ENCODE results near the gene NMT2.

Gene NMT2

DNA sequence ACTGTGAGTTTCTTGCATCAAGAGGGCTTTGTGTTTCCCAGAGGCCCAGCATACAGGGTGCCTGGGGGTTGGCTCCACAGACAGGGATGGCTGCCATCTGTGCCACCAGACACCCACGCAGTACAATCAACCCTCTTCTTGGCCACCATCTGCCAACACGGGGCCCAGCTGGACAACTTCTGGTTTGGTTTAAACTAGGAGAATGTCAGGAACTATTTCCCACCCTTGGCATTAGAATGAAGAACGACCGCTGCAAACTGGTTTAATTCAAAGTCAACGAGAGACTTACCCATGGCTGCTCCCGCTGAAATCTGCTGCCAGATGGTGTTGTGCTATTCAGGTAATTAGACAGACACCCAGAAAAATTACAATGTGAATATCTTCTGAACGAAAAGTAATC, 27.8 kb downstream of the NMT2 start:
- no peaks in the 10 kb centered on the region for H3K27me3 ChIP-seq (ENCODE audit: control insufficient read depth in 1 of 2, insufficient read depth in 2 of 2, low read length in 2 of 2)
- H3K9ac ChIP-seq (ENCODE audit: low read length in 2 of 2) = no peak overlapping the region
- H3K27ac ChIP-seq (ENCODE audit: low read length) = no peak overlapping the region
- H3K4me3 ChIP-seq (ENCODE audit: low read length in 2 of 2) = no peak overlapping the region
- H3K9me3 ChIP-seq (ENCODE audit: control insufficient read depth in 2 of 2, low read length in 2 of 2) = no peaks in the 10 kb centered on the region
- no peaks in the 10 kb centered on the region for H3K4me1 ChIP-seq (ENCODE audit: control insufficient read depth, insufficient read depth, low read length)
- peaks cover 0 to 7% of the 10 kb centered on the region in 2 donors for H3K36me3 ChIP-seq (ENCODE audit: control insufficient read depth in 2 of 2, insufficient read depth in 2 of 2, low read length in 2 of 2)

DNA sequence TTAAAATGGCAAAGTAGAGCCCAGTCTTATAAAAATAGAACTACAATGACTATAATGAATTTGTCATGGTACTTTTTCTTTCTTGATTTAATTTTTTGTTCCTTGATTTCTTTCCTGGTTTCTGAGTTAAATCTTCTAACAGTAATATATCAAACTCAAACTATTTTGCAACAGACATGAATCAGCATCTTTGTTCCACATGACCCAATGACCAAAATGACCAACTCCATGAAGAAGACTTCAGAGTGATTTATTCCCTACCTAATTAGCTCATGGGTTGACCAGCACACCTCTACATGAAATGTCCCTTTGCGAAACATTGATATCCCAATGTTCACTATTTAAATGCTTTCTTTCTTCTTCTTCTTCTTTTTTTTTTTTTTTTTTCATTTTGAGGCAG, 30.9 kb downstream of the NMT2 start:
- Histone ChIP-seq H3K9ac (ENCODE audit: low read length in 2 of 2) (no peak overlapping the region), H3K4me3 (ENCODE audit: low read length in 2 of 2) (no peak overlapping the region), H3K27ac (ENCODE audit: low read length) (no peak overlapping the region), H3K36me3 (ENCODE audit: control insufficient read depth in 2 of 2, insufficient read depth in 2 of 2, low read length in 2 of 2) (peaks cover 8 to 28% of the 10 kb centered on the region in 2 donors), H3K4me1 (ENCODE audit: control insufficient read depth, insufficient read depth, low read length) (no peaks in the 10 kb centered on the region), H3K9me3 (ENCODE audit: control insufficient read depth in 2 of 2, low read length in 2 of 2) (no peaks in the 10 kb centered on the region), H3K27me3 (ENCODE audit: control insufficient read depth in 1 of 2, insufficient read depth in 2 of 2, low read length in 2 of 2) (no peaks in the 10 kb centered on the region)

DNA sequence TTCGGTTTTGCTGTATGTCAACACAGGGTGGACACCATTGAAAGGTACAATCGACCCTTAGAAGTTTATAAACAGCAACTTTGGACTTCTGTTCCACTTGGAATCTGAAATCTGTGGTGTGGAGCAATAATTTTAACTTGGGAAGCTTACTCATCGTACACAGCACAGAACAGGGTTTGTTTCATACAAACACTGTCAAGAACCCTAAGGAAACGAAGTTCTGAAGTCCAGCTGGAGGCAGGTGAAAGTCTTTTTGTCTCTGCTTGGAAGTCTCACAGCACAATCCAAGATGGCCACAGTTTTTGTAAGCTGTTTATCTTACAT, 31.5 kb downstream of the NMT2 start:
- Histone ChIP-seq H3K9ac (ENCODE audit: low read length in 2 of 2) (no peak overlapping the region), H3K27ac (ENCODE audit: low read length) (no peak overlapping the region), H3K9me3 (ENCODE audit: control insufficient read depth in 2 of 2, low read length in 2 of 2) (no peaks in the 10 kb centered on the region), H3K36me3 (ENCODE audit: control insufficient read depth in 2 of 2, insufficient read depth in 2 of 2, low read length in 2 of 2) (peaks cover 9 to 31% of the 10 kb centered on the region in 2 donors), H3K4me3 (ENCODE audit: low read length in 2 of 2) (no peak overlapping the region), H3K4me1 (ENCODE audit: control insufficient read depth, insufficient read depth, low read length) (no peaks in the 10 kb centered on the region), H3K27me3 (ENCODE audit: control insufficient read depth in 1 of 2, insufficient read depth in 2 of 2, low read length in 2 of 2) (no peaks in the 10 kb centered on the region)

DNA sequence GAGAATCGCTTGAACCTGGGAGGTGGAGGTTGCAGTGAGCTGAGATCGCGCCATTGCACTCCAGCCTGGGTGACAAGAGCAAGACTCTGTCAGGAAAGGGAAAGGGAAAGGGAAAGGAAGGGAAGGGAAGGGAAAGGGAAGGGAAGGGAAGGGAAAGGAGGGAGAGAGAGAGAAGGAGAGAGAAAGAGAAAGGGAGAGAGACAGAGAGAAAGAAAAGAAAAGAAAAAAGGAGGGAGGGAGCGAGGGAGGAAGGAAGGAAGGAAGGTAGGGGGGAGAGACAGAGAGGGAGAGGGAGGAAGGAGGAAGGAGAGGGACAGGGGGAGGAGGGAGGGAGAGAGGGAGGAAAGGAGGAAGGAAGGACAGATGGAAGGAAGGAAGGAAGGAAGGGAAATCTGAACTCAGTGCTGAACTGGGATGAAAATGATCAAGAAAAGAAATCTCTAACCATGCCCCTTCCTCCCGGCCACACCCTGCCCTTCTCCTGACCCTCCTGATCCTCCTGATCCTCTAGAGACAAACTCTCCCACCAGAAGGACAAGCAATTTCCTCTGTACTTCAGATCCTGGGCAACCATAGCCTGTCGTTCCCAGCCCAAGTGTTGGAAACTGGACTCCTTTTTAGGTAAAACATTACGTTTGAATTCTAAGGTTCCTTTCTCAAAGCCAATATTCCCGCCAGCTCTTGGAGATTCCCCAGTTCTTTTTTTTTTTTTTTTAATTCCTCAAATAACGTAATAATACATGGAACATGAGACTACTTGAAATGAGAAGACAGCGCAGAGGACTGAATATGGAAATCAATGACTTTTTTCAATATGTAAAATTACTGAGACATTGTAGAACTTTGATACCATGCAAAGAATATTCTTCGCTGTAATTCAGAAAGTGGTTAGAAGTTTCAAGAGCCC, 32.1 kb downstream of the NMT2 start:
- Histone ChIP-seq H3K4me3 (ENCODE audit: low read length in 2 of 2) (no peak overlapping the region), H3K4me1 (ENCODE audit: control insufficient read depth, insufficient read depth, low read length) (no peaks in the 10 kb centered on the region), H3K27ac (ENCODE audit: low read length) (no peak overlapping the region), H3K36me3 (ENCODE audit: control insufficient read depth in 2 of 2, insufficient read depth in 2 of 2, low read length in 2 of 2) (peaks cover 9 to 35% of the 10 kb centered on the region in 2 donors), H3K9ac (ENCODE audit: low read length in 2 of 2) (no peak overlapping the region), H3K27me3 (ENCODE audit: control insufficient read depth in 1 of 2, insufficient read depth in 2 of 2, low read length in 2 of 2) (no peaks in the 10 kb centered on the region), H3K9me3 (ENCODE audit: control insufficient read depth in 2 of 2, low read length in 2 of 2) (no peaks in the 10 kb centered on the region)

DNA sequence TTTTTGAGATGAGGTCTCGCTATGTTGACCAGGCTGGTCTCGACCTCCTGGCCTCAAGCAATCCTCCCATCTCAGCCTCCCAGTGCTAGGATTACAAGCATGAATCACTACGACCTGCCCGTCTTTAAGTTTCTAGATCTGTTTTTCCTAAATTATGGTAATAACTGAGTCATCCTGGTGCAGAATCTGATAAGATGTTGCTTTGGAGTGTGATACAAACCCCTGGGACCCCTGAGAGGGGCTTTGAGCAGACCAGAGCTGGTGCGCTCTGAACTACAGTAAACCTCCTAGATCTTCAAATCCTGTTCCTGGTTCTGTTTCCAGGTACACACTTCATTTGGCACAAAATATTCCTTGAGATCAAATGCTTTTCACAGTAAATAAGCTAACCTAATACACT, 37.2 kb downstream of the NMT2 start:
- peaks cover 15 to 37% of the 10 kb centered on the region in 2 donors for H3K36me3 ChIP-seq (ENCODE audit: control insufficient read depth in 2 of 2, insufficient read depth in 2 of 2, low read length in 2 of 2)
- no peak overlapping the region for H3K4me3 ChIP-seq (ENCODE audit: low read length in 2 of 2)
- no peaks in the 10 kb centered on the region for H3K27me3 ChIP-seq (ENCODE audit: control insufficient read depth in 1 of 2, insufficient read depth in 2 of 2, low read length in 2 of 2)
- H3K9me3 ChIP-seq (ENCODE audit: control insufficient read depth in 2 of 2, low read length in 2 of 2) = no peaks in the 10 kb centered on the region
- no peak overlapping the region for H3K9ac ChIP-seq (ENCODE audit: low read length in 2 of 2)
- H3K4me1 ChIP-seq (ENCODE audit: control insufficient read depth, insufficient read depth, low read length) = no peaks in the 10 kb centered on the region
- H3K27ac ChIP-seq (ENCODE audit: low read length) = no peak overlapping the region

DNA sequence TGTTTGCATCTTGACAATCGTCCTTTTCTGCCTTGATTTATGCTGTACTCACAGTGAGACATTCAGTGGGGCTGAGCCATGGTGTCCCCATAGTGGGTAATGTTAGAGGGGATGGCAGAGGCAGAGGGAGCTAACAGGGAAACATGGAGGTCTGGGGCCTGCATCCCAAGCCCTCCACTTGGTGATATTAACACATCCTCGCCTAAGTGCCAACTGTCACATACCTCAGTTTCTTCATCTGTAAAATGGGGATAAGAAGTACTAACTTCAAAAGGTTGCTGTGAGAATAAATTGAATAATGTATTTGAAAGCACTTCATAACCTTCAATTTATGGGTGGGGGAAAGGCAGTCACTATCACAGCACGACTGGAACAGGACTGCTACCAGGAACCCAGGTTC, 43.6 kb downstream of the NMT2 start:
- Histone ChIP-seq H3K4me3 (ENCODE audit: low read length in 2 of 2) (no peak overlapping the region), H3K9me3 (ENCODE audit: control insufficient read depth in 2 of 2, low read length in 2 of 2) (no peaks in the 10 kb centered on the region), H3K4me1 (ENCODE audit: control insufficient read depth, insufficient read depth, low read length) (no peaks in the 10 kb centered on the region), H3K36me3 (ENCODE audit: control insufficient read depth in 2 of 2, insufficient read depth in 2 of 2, low read length in 2 of 2) (peaks cover 14 to 18% of the 10 kb centered on the region in 2 donors), H3K9ac (ENCODE audit: low read length in 2 of 2) (no peak overlapping the region), H3K27ac (ENCODE audit: low read length) (no peak overlapping the region), H3K27me3 (ENCODE audit: control insufficient read depth in 1 of 2, insufficient read depth in 2 of 2, low read length in 2 of 2) (no peaks in the 10 kb centered on the region)

DNA sequence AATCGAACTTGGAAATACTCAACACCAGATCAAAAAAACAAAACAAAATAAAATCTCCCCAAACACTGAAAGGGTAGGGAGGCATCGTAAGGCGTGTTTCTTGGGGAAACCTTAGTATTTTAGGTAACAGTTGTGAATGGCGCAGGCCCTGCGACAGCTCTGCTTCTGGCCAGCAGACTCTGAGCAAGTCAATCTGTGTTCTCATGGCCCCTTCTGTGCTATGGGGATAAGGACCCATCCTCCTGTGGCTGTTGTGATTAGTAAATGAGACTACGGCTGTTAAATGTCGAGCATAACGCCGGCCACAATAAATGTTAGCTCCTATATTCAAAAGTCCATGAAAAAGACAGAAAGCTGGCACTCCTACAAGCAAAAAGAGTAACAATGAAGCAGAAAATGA, 44.3 kb downstream of the NMT2 start:
- Histone ChIP-seq H3K9ac (ENCODE audit: low read length in 2 of 2) (no peak overlapping the region), H3K9me3 (ENCODE audit: control insufficient read depth in 2 of 2, low read length in 2 of 2) (no peaks in the 10 kb centered on the region), H3K36me3 (ENCODE audit: control insufficient read depth in 2 of 2, insufficient read depth in 2 of 2, low read length in 2 of 2) (peaks cover 20 to 24% of the 10 kb centered on the region in 2 donors), H3K27me3 (ENCODE audit: control insufficient read depth in 1 of 2, insufficient read depth in 2 of 2, low read length in 2 of 2) (no peaks in the 10 kb centered on the region), H3K27ac (ENCODE audit: low read length) (no peak overlapping the region), H3K4me1 (ENCODE audit: control insufficient read depth, insufficient read depth, low read length) (no peaks in the 10 kb centered on the region), H3K4me3 (ENCODE audit: low read length in 2 of 2) (no peak overlapping the region)

DNA sequence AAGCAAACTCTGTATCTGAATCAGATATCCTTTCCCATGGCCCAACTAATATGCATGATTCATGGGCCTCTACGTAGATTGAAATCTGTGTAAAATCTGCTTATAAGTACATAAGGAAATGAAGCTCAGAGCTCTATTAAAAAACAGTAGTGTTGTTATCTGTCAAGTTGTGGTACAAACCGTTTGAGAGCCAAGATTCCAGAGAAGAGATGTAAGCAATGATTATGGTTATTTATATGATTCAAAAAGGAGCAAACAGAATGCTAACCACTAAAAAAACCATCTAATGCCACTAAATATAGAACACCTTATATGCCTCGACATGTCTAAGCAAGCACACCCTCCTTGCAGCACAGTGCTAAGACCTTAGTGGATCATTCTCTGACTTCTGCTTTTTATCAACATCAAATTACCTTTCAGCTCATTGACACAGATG, 44.7 kb downstream of the NMT2 start:
- Histone ChIP-seq H3K9ac (ENCODE audit: low read length in 2 of 2) (no peak overlapping the region), H3K36me3 (ENCODE audit: control insufficient read depth in 2 of 2, insufficient read depth in 2 of 2, low read length in 2 of 2) (peaks cover 24 to 29% of the 10 kb centered on the region in 2 donors), H3K9me3 (ENCODE audit: control insufficient read depth in 2 of 2, low read length in 2 of 2) (no peaks in the 10 kb centered on the region), H3K27me3 (ENCODE audit: control insufficient read depth in 1 of 2, insufficient read depth in 2 of 2, low read length in 2 of 2) (no peaks in the 10 kb centered on the region), H3K4me1 (ENCODE audit: control insufficient read depth, insufficient read depth, low read length) (no peaks in the 10 kb centered on the region), H3K4me3 (ENCODE audit: low read length in 2 of 2) (no peak overlapping the region), H3K27ac (ENCODE audit: low read length) (no peak overlapping the region)

DNA sequence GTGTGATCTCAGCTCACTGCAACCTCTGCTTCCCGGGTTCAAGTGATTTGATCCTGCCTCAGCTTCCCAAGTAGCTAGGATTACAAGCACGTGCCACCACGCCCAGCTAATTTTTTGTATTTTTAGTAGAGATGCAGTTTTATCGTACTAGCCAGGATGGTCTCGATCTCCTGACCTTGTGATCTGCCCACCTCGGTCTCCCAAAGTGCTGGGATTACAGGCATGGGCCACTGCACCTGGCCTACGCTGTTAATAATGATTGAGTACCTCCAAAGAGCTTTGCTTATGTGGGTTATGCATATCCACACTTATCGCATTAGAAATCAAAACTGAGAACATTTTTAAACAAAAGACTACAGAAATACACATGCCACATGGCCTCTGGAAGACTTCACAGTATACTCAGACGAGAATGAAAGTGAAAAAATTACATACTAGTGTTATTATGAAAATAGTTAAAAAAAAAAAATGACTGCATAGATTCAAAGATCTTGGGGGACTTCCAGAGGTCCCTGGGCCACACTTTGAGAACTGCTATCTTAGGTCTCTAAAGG, 45.9 kb downstream of the NMT2 start:
- Histone ChIP-seq H3K27ac (ENCODE audit: low read length) (no peak overlapping the region), H3K9ac (ENCODE audit: low read length in 2 of 2) (no peak overlapping the region), H3K9me3 (ENCODE audit: control insufficient read depth in 2 of 2, low read length in 2 of 2) (no peaks in the 10 kb centered on the region), H3K4me3 (ENCODE audit: low read length in 2 of 2) (no peak overlapping the region), H3K27me3 (ENCODE audit: control insufficient read depth in 1 of 2, insufficient read depth in 2 of 2, low read length in 2 of 2) (no peaks in the 10 kb centered on the region), H3K4me1 (ENCODE audit: control insufficient read depth, insufficient read depth, low read length) (no peaks in the 10 kb centered on the region), H3K36me3 (ENCODE audit: control insufficient read depth in 2 of 2, insufficient read depth in 2 of 2, low read length in 2 of 2) (peaks cover 26 to 32% of the 10 kb centered on the region in 2 donors)

DNA sequence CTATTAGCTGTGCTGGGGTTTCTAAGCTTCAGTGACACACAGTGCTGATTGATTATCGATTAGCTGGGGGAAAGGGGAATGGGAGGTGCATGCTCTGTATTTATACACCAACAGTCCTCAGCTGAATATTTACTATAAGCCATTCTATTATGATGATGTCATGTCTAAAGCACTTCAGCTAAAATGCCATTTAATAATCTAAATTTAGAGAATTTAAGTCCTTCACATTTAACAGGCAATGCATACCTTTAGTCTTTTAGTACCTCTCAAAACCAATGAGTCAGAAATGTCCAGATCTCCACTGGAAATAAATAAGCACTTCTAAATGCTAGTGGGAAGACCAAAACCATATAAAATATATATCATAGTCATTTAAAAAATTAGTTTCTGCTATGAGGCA, 46.8 kb downstream of the NMT2 start:
- H3K4me3 ChIP-seq (ENCODE audit: low read length in 2 of 2) = no peak overlapping the region
- H3K9ac ChIP-seq (ENCODE audit: low read length in 2 of 2) = no peak overlapping the region
- no peak overlapping the region for H3K27ac ChIP-seq (ENCODE audit: low read length)
- no peaks in the 10 kb centered on the region for H3K9me3 ChIP-seq (ENCODE audit: control insufficient read depth in 2 of 2, low read length in 2 of 2)
- H3K4me1 ChIP-seq (ENCODE audit: control insufficient read depth, insufficient read depth, low read length) = no peaks in the 10 kb centered on the region
- H3K27me3 ChIP-seq (ENCODE audit: control insufficient read depth in 1 of 2, insufficient read depth in 2 of 2, low read length in 2 of 2) = no peaks in the 10 kb centered on the region
- peaks cover 29 to 32% of the 10 kb centered on the region in 2 donors for H3K36me3 ChIP-seq (ENCODE audit: control insufficient read depth in 2 of 2, insufficient read depth in 2 of 2, low read length in 2 of 2)

DNA sequence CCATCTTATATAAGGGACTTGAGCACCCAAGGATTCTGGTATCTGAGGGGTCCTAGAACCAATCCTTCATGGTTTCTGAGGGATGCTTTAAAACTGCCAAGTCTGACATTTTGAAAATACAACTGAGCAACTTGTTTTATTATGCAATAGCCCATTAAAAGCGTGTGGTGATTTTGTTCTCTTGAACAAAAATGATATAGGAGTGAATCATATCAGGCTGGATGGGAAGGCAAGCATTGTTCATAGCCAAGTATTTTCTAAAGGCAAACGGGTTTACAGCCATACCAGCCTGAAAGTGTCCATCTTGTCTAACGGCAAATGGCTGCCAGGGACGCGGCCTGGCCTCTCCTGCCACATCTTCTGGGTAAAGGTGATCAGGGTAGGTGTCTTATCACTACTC, 48.0 kb downstream of the NMT2 start:
- no peaks in the 10 kb centered on the region for H3K4me1 ChIP-seq (ENCODE audit: control insufficient read depth, insufficient read depth, low read length)
- no peak overlapping the region for H3K4me3 ChIP-seq (ENCODE audit: low read length in 2 of 2)
- H3K9me3 ChIP-seq (ENCODE audit: control insufficient read depth in 2 of 2, low read length in 2 of 2) = no peaks in the 10 kb centered on the region
- no peak overlapping the region for H3K9ac ChIP-seq (ENCODE audit: low read length in 2 of 2)
- no peaks in the 10 kb centered on the region for H3K27me3 ChIP-seq (ENCODE audit: control insufficient read depth in 1 of 2, insufficient read depth in 2 of 2, low read length in 2 of 2)
- peaks cover 28 to 30% of the 10 kb centered on the region in 2 donors for H3K36me3 ChIP-seq (ENCODE audit: control insufficient read depth in 2 of 2, insufficient read depth in 2 of 2, low read length in 2 of 2)
- no peak overlapping the region for H3K27ac ChIP-seq (ENCODE audit: low read length)

All from stomach smooth muscle (tissue), 2 donors.